Psoas muscle (tissue), 8 donors: ENCODE results near the gene RAI1. TPM values are rescaled to one million over a fixed set of nuclear protein-coding genes. Genes with fewer than 3 reads are reported as not detected.

Experiments used
- ATAC-seq, 4 donors: fragments of 200-7000 bp; cut with Tn5 transposase; one replicate each; pipeline ENCODE4 v1.9.1; 2020; ENCODE audit warnings: moderate library complexity in 3 of 4, mild to moderate bottlenecking in 2 of 4
- DNase-seq, 2 donors: peaks; one replicate each; pipeline ENCODE4 v3.0.0-alpha.2; 2020
- H3K27ac ChIP-seq: fragments of 200-600 bp; one replicate; pipeline ENCODE4 v1.8.0; 2022
- H3K27me3 ChIP-seq, 3 donors: fragments of 200-600 bp in 1 of 3; one replicate each; pipeline versions ENCODE4 v1.6.1 to v1.8.0; 2013 to 2022; ENCODE audit warnings: low read length in 2 of 3, mild to moderate bottlenecking in 2 of 3, moderate library complexity in 1 of 3; ENCODE audit not compliant: insufficient read depth in 3 of 3
- H3K36me3 ChIP-seq, 2 donors: fragments of 200-600 bp in 1 of 2; one replicate each; pipeline versions ENCODE4 v1.6.1 to v1.8.0; 2013 to 2022; ENCODE audit warnings: low read depth in 1 of 2, mild to moderate bottlenecking in 1 of 2, moderate library complexity in 1 of 2; ENCODE audit not compliant: insufficient read depth in 1 of 2
- H3K4me1 ChIP-seq: fragments of 200-600 bp; one replicate; pipeline ENCODE4 v1.8.0; 2022
- H3K4me3 ChIP-seq: fragments of 200-600 bp; one replicate; pipeline ENCODE4 v1.8.0; 2022; ENCODE audit warnings: mild to moderate bottlenecking
- H3K9me3 ChIP-seq: fragments of 200-600 bp; one replicate; pipeline ENCODE4 v1.8.0; 2022
- WGBS, 3 donors: extraction: QIAGEN DNeasy Blood & Tissue Kit; methylation state at CpG; one replicate each; pipeline versions ENCODE4 v1.1.6 to v1.1.7; 2013; 5-methylcytosine and 5-hydroxymethylcytosine counted together
- intact Hi-C, 2 donors: fragments of 100-400 bp; cut with DNase I; formaldehyde crosslinking; loops; one replicate each; pipeline versions ENCODE4 v1.11.0 to v1.14.2; 2022
- polyA plus RNA-seq, 3 donors: library from polyadenylated mRNA; stranded (reverse); fragments of 200-250 nt; gene quantifications; one replicate each; pipeline ENCODE4 v1.2.3, GENCODE V29; 2013
- total RNA-seq, 4 donors: library from RNA; stranded (reverse); fragmentation: NEBNext Ultra II Directional in 2 of 4; extraction: Animal tissue kit (Norgen Biotek cat#: 25700) in 2 of 4; gene quantifications; one replicate each; pipeline versions ENCODE4 v1.2.1 to v1.2.4, GENCODE V29; 2021 to 2023
- TF ChIP-seq, protein P1 (sequence below): fragments of 200-600 bp; IDR thresholded peaks from one replicate; pipeline ENCODE4 v1.8.0; 2022; ENCODE audit warnings: antibody characterized with exemption
- donor health status: healthy with polysubstance abuse.
- donor health status: DM: no; HTN: no; CAD: no; lungs with moderate emphysema.
- donor health status: Bipolar disorder and iron deficiency.
- donor health status: healthy.
- donor health status: DM: yes; HTN: yes; CAD: no.
- donor health status: DM: no; HTN: no; CAD: no.
- donor health status: DM: no; HTN: no; CAD: no.
- donor health status: DM: yes; HTN: yes; CAD: no.

RAI1 gene
- total and polyA plus RNA-seq, 7 donors: 4.0 to 9.0 (median 7.1) TPM

DNA sequence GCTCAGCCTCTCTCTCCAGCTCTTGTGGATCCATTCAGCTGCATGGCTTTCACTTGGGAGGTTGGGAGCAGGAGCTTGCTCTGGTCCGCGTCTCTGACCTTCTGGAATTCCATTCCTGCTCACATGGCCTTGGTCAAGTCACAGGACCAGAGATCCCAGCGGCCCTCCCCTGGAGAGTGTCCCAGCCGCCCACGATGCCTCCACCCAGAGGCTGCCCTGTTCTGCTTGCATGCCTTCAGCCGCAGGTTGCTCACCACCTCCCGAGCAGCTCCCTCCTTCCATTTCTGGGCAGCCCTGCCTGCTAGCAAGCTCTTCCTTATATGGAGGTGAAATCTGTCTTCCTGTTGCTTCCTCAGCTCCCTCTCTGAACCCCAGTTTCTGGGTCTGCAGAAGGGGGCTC is 32.6 kb downstream of the RAI1 start:
- TF ChIP-seq, protein P1, sequence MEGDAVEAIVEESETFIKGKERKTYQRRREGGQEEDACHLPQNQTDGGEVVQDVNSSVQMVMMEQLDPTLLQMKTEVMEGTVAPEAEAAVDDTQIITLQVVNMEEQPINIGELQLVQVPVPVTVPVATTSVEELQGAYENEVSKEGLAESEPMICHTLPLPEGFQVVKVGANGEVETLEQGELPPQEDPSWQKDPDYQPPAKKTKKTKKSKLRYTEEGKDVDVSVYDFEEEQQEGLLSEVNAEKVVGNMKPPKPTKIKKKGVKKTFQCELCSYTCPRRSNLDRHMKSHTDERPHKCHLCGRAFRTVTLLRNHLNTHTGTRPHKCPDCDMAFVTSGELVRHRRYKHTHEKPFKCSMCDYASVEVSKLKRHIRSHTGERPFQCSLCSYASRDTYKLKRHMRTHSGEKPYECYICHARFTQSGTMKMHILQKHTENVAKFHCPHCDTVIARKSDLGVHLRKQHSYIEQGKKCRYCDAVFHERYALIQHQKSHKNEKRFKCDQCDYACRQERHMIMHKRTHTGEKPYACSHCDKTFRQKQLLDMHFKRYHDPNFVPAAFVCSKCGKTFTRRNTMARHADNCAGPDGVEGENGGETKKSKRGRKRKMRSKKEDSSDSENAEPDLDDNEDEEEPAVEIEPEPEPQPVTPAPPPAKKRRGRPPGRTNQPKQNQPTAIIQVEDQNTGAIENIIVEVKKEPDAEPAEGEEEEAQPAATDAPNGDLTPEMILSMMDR: no peak
- peaks cover 15% of the 10 kb centered on the region for H3K4me1 ChIP-seq
- no peak for DNase-seq
- intact Hi-C loops: no loop called here
- H3K36me3 ChIP-seq: no peaks in the 10 kb centered on the region
- H3K9me3 ChIP-seq: no peaks in the 10 kb centered on the region
- no peak overlapping the region for H3K4me3 ChIP-seq
- ATAC-seq: peak; percentile 62 to 84 (median 70)
- H3K27me3 ChIP-seq: no peaks in the 10 kb centered on the region
- WGBS, 3 donors: 24 to 52% (median 25%) methylated on average over 7 of the region's 7 CpGs
- H3K27ac ChIP-seq: peak overlapping the region; percentile 46

DNA sequence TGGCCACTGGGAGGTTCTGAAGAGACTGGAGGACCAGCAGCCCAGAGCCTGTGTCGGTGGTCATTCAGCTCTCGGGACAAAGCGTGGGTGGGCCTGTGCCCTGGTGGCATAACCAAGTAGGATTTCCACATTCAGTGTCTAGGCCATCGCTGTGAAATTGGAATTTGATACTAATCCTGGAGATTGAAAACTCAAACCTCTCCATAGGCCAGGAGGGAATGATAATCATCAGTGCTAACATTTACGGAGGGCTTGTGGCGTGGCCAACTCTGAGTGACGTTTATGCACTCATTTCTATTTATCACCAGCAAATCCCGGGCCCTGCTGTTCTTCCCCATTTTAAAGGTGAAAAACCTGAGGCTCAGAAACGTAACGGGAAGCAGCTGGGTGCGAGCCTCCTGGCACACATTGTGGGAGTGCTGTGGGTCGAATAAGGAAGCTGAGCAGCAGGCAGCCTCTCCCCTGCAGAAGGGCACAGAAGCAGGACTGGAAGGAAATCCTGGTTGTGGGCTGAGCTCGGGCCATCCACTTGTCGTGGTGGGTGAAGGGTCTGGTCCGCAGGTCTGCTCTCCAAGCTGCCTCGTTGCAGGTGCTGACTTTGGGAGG is 33.1 kb downstream of the RAI1 start:
- Histone ChIP-seq H3K27ac (peak overlapping the region; percentile 46), H3K4me1 (peaks cover 15% of the 10 kb centered on the region), H3K4me3 (no peak overlapping the region), H3K27me3 (no peaks in the 10 kb centered on the region), H3K9me3 (no peaks in the 10 kb centered on the region), H3K36me3 (no peaks in the 10 kb centered on the region)
- DNase-seq (no peak), ATAC-seq (peak in 3 of 4 donors; percentile 4 to 21 (median 14))
- WGBS, 3 donors: 48 to 71% (median 50%) methylated on average over 16 of the region's 16 CpGs
- intact Hi-C loops: no loop called here
- TF ChIP-seq, protein P1: no peak

DNA sequence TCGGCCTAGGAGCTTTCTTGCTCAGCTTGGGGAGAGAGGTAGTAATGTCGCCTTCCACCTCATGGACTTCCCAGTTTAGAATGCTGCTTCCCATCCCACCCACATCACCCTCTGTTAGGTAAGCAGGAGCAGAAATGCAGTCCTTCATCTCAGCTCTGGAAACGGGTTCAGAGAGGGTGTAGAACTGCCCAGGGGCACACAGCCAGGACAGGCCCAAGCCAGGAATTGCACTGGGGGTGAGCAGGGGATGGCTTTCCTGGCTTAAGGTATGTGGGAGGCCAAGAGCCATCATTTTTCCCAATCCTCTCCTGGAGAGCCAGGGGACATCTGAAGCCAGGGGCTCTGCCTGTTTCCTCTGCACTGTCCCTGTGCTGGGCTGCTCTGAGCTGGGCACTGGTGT is 33.6 kb downstream of the RAI1 start:
- DNase-seq: no peak
- TF ChIP-seq, protein P1: no peak

DNA sequence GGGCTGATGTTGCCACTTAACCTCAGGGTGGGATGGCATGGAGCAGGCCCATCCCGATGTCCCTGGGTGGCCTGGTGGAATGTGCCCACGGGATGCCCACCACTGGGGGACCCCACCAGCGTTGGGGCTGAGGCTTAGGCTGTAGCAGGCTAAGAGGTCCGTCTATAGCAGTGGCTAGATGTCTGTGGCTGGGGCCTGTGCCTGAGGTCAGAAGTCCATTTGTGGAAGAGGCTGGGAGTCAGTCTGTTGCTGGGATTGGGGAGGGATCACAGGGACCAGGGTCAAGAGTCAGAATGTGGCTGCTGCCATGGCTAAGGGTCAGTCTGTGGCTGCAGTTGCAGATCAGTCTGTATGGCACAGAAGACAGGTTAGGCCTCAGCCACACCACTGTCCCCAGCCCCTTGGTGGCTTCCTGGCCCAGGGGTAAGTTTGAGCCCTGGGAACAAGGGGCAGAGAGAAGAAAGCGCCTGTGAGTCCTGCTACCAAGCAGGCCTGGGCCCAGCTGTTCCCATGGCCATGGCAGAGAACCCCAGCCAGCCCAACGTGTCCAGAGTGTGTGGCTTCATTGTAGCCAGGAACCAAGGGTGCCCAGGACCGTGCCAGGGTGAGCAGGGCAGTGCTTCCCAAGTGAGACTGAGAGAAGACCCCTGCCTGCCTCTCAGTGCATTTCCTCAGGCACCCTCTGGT is 35.7 kb downstream of the RAI1 start:
- ATAC-seq (no peak), DNase-seq (no peak)
- TF ChIP-seq, protein P1: no peak
- H3K4me3 ChIP-seq: no peak overlapping the region
- H3K36me3 ChIP-seq: no peaks in the 10 kb centered on the region
- H3K27ac ChIP-seq: no peak overlapping the region
- H3K9me3 ChIP-seq: no peaks in the 10 kb centered on the region
- H3K27me3 ChIP-seq: no peaks in the 10 kb centered on the region
- peaks cover 15% of the 10 kb centered on the region for H3K4me1 ChIP-seq
- WGBS, 3 donors: 81 to 83% (median 83%) methylated on average over 7 of the region's 7 CpGs
- intact Hi-C loops: no loop called here

More for the DNA sequence above, 33.6 kb downstream of the RAI1 start:
- H3K9me3 ChIP-seq: no peaks in the 10 kb centered on the region
- no peak for ATAC-seq
- H3K36me3 ChIP-seq: no peaks in the 10 kb centered on the region
- H3K27me3 ChIP-seq: no peaks in the 10 kb centered on the region
- intact Hi-C loops: no loop called here
- peaks cover 15% of the 10 kb centered on the region for H3K4me1 ChIP-seq
- 85 to 94% (median 88%) methylated on average over 3 of the region's 3 CpGs for WGBS, 3 donors
- no peak overlapping the region for H3K4me3 ChIP-seq
- no peak overlapping the region for H3K27ac ChIP-seq
